HUES64 (cell line): ENCODE results near the gene GALNT10. TPM values are rescaled to one million over a fixed set of nuclear protein-coding genes. Genes with fewer than 3 reads are reported as not detected.
"Not testable (repeated sequence)": the region's sequence is repeated elsewhere in the genome, so short reads cannot be mapped to it uniquely, and the experiment has no call there.

Experiments used
- H3K27ac ChIP-seq: 2 replicates; pipeline ENCODE4 v1.7.0; 2013; ENCODE audit warnings: low read depth, low read length, inconsistent platforms
- H3K27me3 ChIP-seq: 2 replicates; pipeline ENCODE4 v1.6.1; 2013; ENCODE audit warnings: mild to moderate bottlenecking, low read length; ENCODE audit not compliant: insufficient read depth
- H3K36me3 ChIP-seq: 2 replicates; pipeline ENCODE4 v1.6.1; 2013; ENCODE audit warnings: mild to moderate bottlenecking, low read length; ENCODE audit not compliant: insufficient read depth
- H3K4me1 ChIP-seq: 2 replicates; pipeline ENCODE4 v1.6.1; 2013; ENCODE audit warnings: mild to moderate bottlenecking, low read length, moderate library complexity; ENCODE audit not compliant: insufficient read depth
- H3K4me3 ChIP-seq: 2 replicates; pipeline ENCODE4 v1.5.1; 2013; ENCODE audit warnings: mild to moderate bottlenecking, low read length, moderate library complexity
- H3K9ac ChIP-seq: 2 replicates; pipeline ENCODE4 v1.6.1; 2013; ENCODE audit warnings: mild to moderate bottlenecking, low read depth, low read length
- H3K9me3 ChIP-seq: 2 replicates; pipeline ENCODE4 v1.6.1; 2013; ENCODE audit warnings: low read depth, low read length; ENCODE audit not compliant: insufficient read depth
- WGBS: fragments of 150-250, 120-280 bp; methylation state at CpG from one replicate; pipeline ENCODE4 v1.1.7; 2013; ENCODE audit warnings: missing lambda C conversion rate; 5-methylcytosine and 5-hydroxymethylcytosine counted together
- polyA plus RNA-seq, 2 experiments: library from polyadenylated mRNA; stranded (reverse); fragments of 50-300 nt; gene quantifications; one replicate each; pipeline ENCODE4 v1.2.3, GENCODE V29; 2013

Gene GALNT10
- 10.0 TPM for polyA plus RNA-seq (2013, experiment 1 of 2)
- polyA plus RNA-seq (2013, experiment 2 of 2), result 11.8 TPM

GRCh38 chr5:154190595-154191304 is at the start of gene GALNT10:
Gene GALNT10, plus strand, starts transcription at chr5:154190733. Its CDS starts 134 bp downstream, at chr5:154190867.
- Histone ChIP-seq H3K4me1 (peaks cover 26% of the 10 kb centered on the region), H3K9me3 (no peaks in the 10 kb centered on the region), H3K4me3 (peak within 1 kb of the TSS; percentile 69), H3K9ac (peak within 1 kb of the TSS; percentile 67), H3K27me3 (peaks cover 50% of the 10 kb centered on the region), H3K27ac (no peak within 1 kb of the TSS; the same call in 1 of the 2 replicates), H3K36me3 (no peaks in the 10 kb centered on the region)
- WGBS, result 2% methylated on average over 84 of the region's 84 CpGs

GRCh38 chr5:154141745-154142221 is 48.8 kb upstream of the GALNT10 start:
- H3K27ac ChIP-seq, result no peak overlapping the region
- H3K4me3 ChIP-seq, result no peak overlapping the region
- no peak overlapping the region for H3K9ac ChIP-seq
- H3K9me3 ChIP-seq, result no peaks in the 10 kb centered on the region
- H3K4me1 ChIP-seq, result peaks cover 12% of the 10 kb centered on the region; the same call in 1 of the 2 replicates
- H3K36me3 ChIP-seq, result no peaks in the 10 kb centered on the region
- 88% methylated on average over 1 of the region's 1 CpG for WGBS
- H3K27me3 ChIP-seq, result no peaks in the 10 kb centered on the region

- Histone ChIP-seq H3K4me1 (peaks cover 12% of the 10 kb centered on the region; the same call in 1 of the 2 replicates), H3K9me3 (no peaks in the 10 kb centered on the region), H3K36me3 (no peaks in the 10 kb centered on the region), H3K27ac (no peak overlapping the region), H3K9ac (no peak overlapping the region), H3K4me3 (no peak overlapping the region), H3K27me3 (no peaks in the 10 kb centered on the region)
- WGBS, result 91% methylated on average over 6 of the region's 6 CpGs
Measured at GRCh38 chr5:154143211-154143641, 47.3 kb upstream of the GALNT10 start.

GRCh38 chr5:154145268-154145667 is 45.3 kb upstream of the GALNT10 start:
- no peaks in the 10 kb centered on the region for H3K9me3 ChIP-seq
- 89% methylated on average over 4 of the region's 4 CpGs for WGBS
- no peaks in the 10 kb centered on the region for H3K36me3 ChIP-seq
- peaks cover 8% of the 10 kb centered on the region; the same call in 1 of the 2 replicates for H3K4me1 ChIP-seq
- no peak overlapping the region for H3K9ac ChIP-seq
- H3K4me3 ChIP-seq, result no peak overlapping the region
- no peaks in the 10 kb centered on the region for H3K27me3 ChIP-seq
- no peak overlapping the region for H3K27ac ChIP-seq

GRCh38 chr5:154146409-154146808 is 44.1 kb upstream of the GALNT10 start:
- H3K9me3 ChIP-seq, result no peaks in the 10 kb centered on the region
- H3K27ac ChIP-seq, result no peak overlapping the region

GRCh38 chr5:154147666-154148065 is 42.9 kb upstream of the GALNT10 start:
- WGBS, result 85% methylated on average over 1 of the region's 2 CpGs

More at GRCh38 chr5:154146409-154146808, 44.1 kb upstream of the GALNT10 start:
- H3K27me3 ChIP-seq, result no peaks in the 10 kb centered on the region
- H3K36me3 ChIP-seq, result no peaks in the 10 kb centered on the region
- no peak overlapping the region for H3K9ac ChIP-seq
- H3K4me1 ChIP-seq, result peaks cover 8% of the 10 kb centered on the region; the same call in 1 of the 2 replicates
- no peak overlapping the region for H3K4me3 ChIP-seq

GRCh38 chr5:154150471-154150870 is 40.1 kb upstream of the GALNT10 start:
- H3K36me3 ChIP-seq, H3K4me1 ChIP-seq, H3K27ac ChIP-seq, H3K27me3 ChIP-seq, H3K9me3 ChIP-seq, H3K4me3 ChIP-seq, H3K9ac ChIP-seq: not testable (repeated sequence)
- WGBS, result 80% methylated on average over 2 of the region's 2 CpGs

More at GRCh38 chr5:154147666-154148065, 42.9 kb upstream of the GALNT10 start:
- no peaks in the 10 kb centered on the region for H3K27me3 ChIP-seq
- H3K4me1 ChIP-seq, result no peaks in the 10 kb centered on the region; the same call in 1 of the 2 replicates
- no peaks in the 10 kb centered on the region for H3K9me3 ChIP-seq
- H3K4me3 ChIP-seq, result no peak overlapping the region
- H3K9ac ChIP-seq, result no peak overlapping the region
- H3K27ac ChIP-seq, result no peak overlapping the region
- H3K36me3 ChIP-seq, result no peaks in the 10 kb centered on the region

- no peak overlapping the region for H3K4me3 ChIP-seq
- H3K27me3 ChIP-seq, result no peaks in the 10 kb centered on the region
- H3K4me1 ChIP-seq, result peaks cover 4% of the 10 kb centered on the region; the same call in 1 of the 2 replicates
- no peak overlapping the region for H3K27ac ChIP-seq
- no peaks in the 10 kb centered on the region for H3K9me3 ChIP-seq
- H3K36me3 ChIP-seq, result no peaks in the 10 kb centered on the region
- no peak overlapping the region for H3K9ac ChIP-seq
- 73% methylated on average over 5 of the region's 6 CpGs for WGBS
Measured at GRCh38 chr5:154157483-154158378, 32.8 kb upstream of the GALNT10 start.

GRCh38 chr5:154158379-154158737 is 32.2 kb upstream of the GALNT10 start:
- H3K4me3 ChIP-seq, result no peak overlapping the region
- no peaks in the 10 kb centered on the region for H3K27me3 ChIP-seq
- H3K27ac ChIP-seq, result no peak overlapping the region
- no peaks in the 10 kb centered on the region for H3K9me3 ChIP-seq
- H3K9ac ChIP-seq, result no peak overlapping the region
- H3K4me1 ChIP-seq, result peaks cover 7% of the 10 kb centered on the region; the same call in 1 of the 2 replicates
- no peaks in the 10 kb centered on the region for H3K36me3 ChIP-seq
- WGBS, result 83% methylated on average over 1 of the region's 1 CpG

GRCh38 chr5:154159343-154159742 is 31.2 kb upstream of the GALNT10 start:
- H3K36me3 ChIP-seq, result no peaks in the 10 kb centered on the region
- no peaks in the 10 kb centered on the region for H3K27me3 ChIP-seq
- H3K4me3 ChIP-seq, result no peak overlapping the region
- no peak overlapping the region for H3K9ac ChIP-seq
- H3K27ac ChIP-seq, result no peak overlapping the region
- no peaks in the 10 kb centered on the region for H3K9me3 ChIP-seq
- peaks cover 14% of the 10 kb centered on the region for H3K4me1 ChIP-seq
